Measurements from ENCODE around the gene RAB3IL1. TPM values are rescaled to one million over a fixed set of nuclear protein-coding genes. Genes with fewer than 3 reads are reported as not detected.

The RAB3IL1 gene
- total and polyA plus RNA-seq, 2 of the 13 experiments (the other 11 are each of a cell fraction or from before 2014, with no cell fraction given): 1.2 to 2.0 TPM

GRCh38 chr11:61854206-61854895, 63.0 kb downstream of the RAB3IL1 start:
- no peaks in the 10 kb centered on the region for H3K27me3 ChIP-seq (ENCODE audit: control insufficient read depth in 1 of 2, insufficient read depth in 2 of 2, low read length in 2 of 2)
- TF ChIP-seq ZNF121 (CRISPR knock-in tag; IDR thresholded peaks at IDR 0.05) (no peak), ZNF629 (CRISPR knock-in tag; conservative IDR thresholded peaks at IDR 0.05) (peak; percentile 80), MTA3 (CRISPR knock-in tag; IDR thresholded peaks at IDR 0.05) (no peak), ZNF329 (CRISPR knock-in tag; IDR thresholded peaks at IDR 0.05; ENCODE audit: low read depth) (no peak), HHEX (CRISPR knock-in tag; IDR thresholded peaks at IDR 0.05) (no peak)
- no TSS peak for BruUV-seq (replicated peaks)
- no peak overlapping the region for H2AFZ ChIP-seq (ENCODE audit: low read length)
- WGBS (ENCODE audit: low lambda C conversion rate): over 99% methylated on average over 14 of the region's 17 CpGs
- POLR2A ChIA-PET: no interaction called here
- ATAC-seq (no peak; the same call in 2 of the 3 replicates), FAIRE-seq (no peak), DNase-seq (ENCODE audit: low spot score) (no peak)
- no peak overlapping the region for H3K27ac ChIP-seq (ENCODE audit: extremely low read length, insufficient read depth, low read length)
- peaks cover 1 to 35% of the 10 kb centered on the region in 2 experiments; a peak in 4 of 5 replicates for H3K36me3 ChIP-seq (replicated peaks in 1 of 2; ENCODE audit: control insufficient read depth in 1 of 2, insufficient read depth in 2 of 2, low read length in 2 of 2)
- H3K9me3 ChIP-seq (ENCODE audit: low read length): no peaks in the 10 kb centered on the region
- H3K4me3 ChIP-seq (replicated peaks in 1 of 3; ENCODE audit: insufficient read depth in 1 of 3, low read depth in 2 of 3, low read length in 3 of 3): no peak overlapping the region
- no peak overlapping the region for H3K4me2 ChIP-seq (ENCODE audit: low read depth, low read length)
- no peak overlapping the region for H3K9ac ChIP-seq (ENCODE audit: insufficient read depth, low read depth, low read length)
- H4K20me1 ChIP-seq (ENCODE audit: insufficient read depth, low read length): no peaks in the 10 kb centered on the region
- no peaks in the 10 kb centered on the region for H3K4me1 ChIP-seq (ENCODE audit: insufficient read depth, low read length)
- no peaks in the 10 kb centered on the region for H3K79me2 ChIP-seq (ENCODE audit: insufficient read depth, low read length)
- intact Hi-C loops (cut with micrococcal nuclease; ENCODE audit: unreplicated experiment) (no loop called here), in situ Hi-C loops (cut with HindIII; ENCODE audit: extremely low pct_ligation_motif_present, low pct_unique_long_range_greater_than_20kb) (no loop called here)
- CTCF ChIA-PET (ENCODE audit: low intra/inter-chr PET ratio, low total read pairs): no interaction called here

- intact Hi-C loops (cut with micrococcal nuclease; ENCODE audit: unreplicated experiment) (no loop called here), in situ Hi-C loops (cut with HindIII; ENCODE audit: extremely low pct_ligation_motif_present, low pct_unique_long_range_greater_than_20kb) (no loop called here)
- Histone ChIP-seq H3K36me3 (replicated peaks in 1 of 2; ENCODE audit: control insufficient read depth in 1 of 2, insufficient read depth in 2 of 2, low read length in 2 of 2) (peaks cover 1 to 41% of the 10 kb centered on the region in 2 experiments), H3K4me1 (ENCODE audit: insufficient read depth, low read length) (no peaks in the 10 kb centered on the region), H3K79me2 (ENCODE audit: insufficient read depth, low read length) (no peaks in the 10 kb centered on the region), H3K27ac (ENCODE audit: extremely low read length, insufficient read depth, low read length) (no peak overlapping the region), H3K4me2 (ENCODE audit: low read depth, low read length) (no peak overlapping the region), H3K27me3 (ENCODE audit: control insufficient read depth in 1 of 2, insufficient read depth in 2 of 2, low read length in 2 of 2) (no peaks in the 10 kb centered on the region), H3K4me3 (replicated peaks in 1 of 3; ENCODE audit: insufficient read depth in 1 of 3, low read depth in 2 of 3, low read length in 3 of 3) (no peak overlapping the region), H2AFZ (ENCODE audit: low read length) (no peak overlapping the region), H4K20me1 (ENCODE audit: insufficient read depth, low read length) (no peaks in the 10 kb centered on the region), H3K9ac (ENCODE audit: insufficient read depth, low read depth, low read length) (no peak overlapping the region), H3K9me3 (ENCODE audit: low read length) (no peaks in the 10 kb centered on the region)
- no TSS peak for BruUV-seq (replicated peaks)
- ATAC-seq (no peak), FAIRE-seq (no peak), DNase-seq (ENCODE audit: low spot score) (no peak)
- WGBS (ENCODE audit: low lambda C conversion rate): 100% methylated on average over 1 of the region's 13 CpGs
- ChIA-PET POLR2A (no interaction called here), CTCF (ENCODE audit: low intra/inter-chr PET ratio, low total read pairs) (no interaction called here)
- no peak for TF ChIP-seq NR2F1 (CRISPR knock-in tag; IDR thresholded peaks at IDR 0.05)
- no peak for TF ChIP-seq ZBTB49 (CRISPR knock-in tag; IDR thresholded peaks at IDR 0.05; ENCODE audit: borderline replicate concordance)
- TF ChIP-seq ZNF446 (CRISPR knock-in tag; IDR thresholded peaks at IDR 0.05): no peak
- TF ChIP-seq KAT8 (CRISPR knock-in tag; IDR thresholded peaks at IDR 0.05): no peak
- no peak for TF ChIP-seq AGO1 (IDR thresholded peaks at IDR 0.05; ENCODE audit: low read depth, low read length, poor library complexity, severe bottlenecking)
- TF ChIP-seq ZNF788 (CRISPR knock-in tag; IDR thresholded peaks at IDR 0.05; ENCODE audit: borderline replicate concordance): no peak
- TF ChIP-seq CCDC6 (CRISPR knock-in tag; IDR thresholded peaks at IDR 0.05): no peak
- TF ChIP-seq SALL2 (CRISPR knock-in tag; IDR thresholded peaks at IDR 0.05): no peak
- no peak for TF ChIP-seq ZNF160 (CRISPR knock-in tag; IDR thresholded peaks at IDR 0.05)
- no peak for TF ChIP-seq GTF2F1 (IDR thresholded peaks at IDR 0.05; ENCODE audit: low read length)
- TF ChIP-seq NFE2L2 (IDR thresholded peaks at IDR 0.05; ENCODE audit: low read length): no peak
- TF ChIP-seq ZNF75D (CRISPR knock-in tag; IDR thresholded peaks at IDR 0.05; ENCODE audit: borderline replicate concordance): no peak
- no peak for TF ChIP-seq STAT5B (CRISPR knock-in tag; IDR thresholded peaks at IDR 0.05)
- TF ChIP-seq THYN1 (CRISPR knock-in tag; IDR thresholded peaks at IDR 0.05; ENCODE audit: borderline replicate concordance, low read depth): no peak
Observed at GRCh38 chr11:61853698-61854169, 63.6 kb downstream of the RAB3IL1 start.
